HCT116 (cell line): ENCODE results near the gene NEB.

ENCODE experiments used
- CEBPB ChIP-seq: IDR thresholded peaks from 2 replicates; pipeline ENCODE4 v1.6.1; 2012; ENCODE audit warnings: low read depth
- EGR1 ChIP-seq: IDR thresholded peaks from 2 replicates; pipeline ENCODE4 v1.6.1; 2012; ENCODE audit warnings: low read depth
- EZH2 ChIP-seq: fragments of 200-600 bp; sonication (generic); IDR thresholded peaks from 2 replicates; pipeline ENCODE4 v1.6.1; 2017; ENCODE audit warnings: antibody characterized with exemption, mixed run types
- JUND ChIP-seq: IDR thresholded peaks from 2 replicates; pipeline ENCODE4 v1.6.1; 2012
- POLR2A ChIP-seq: IDR thresholded peaks from 2 replicates; pipeline ENCODE4 v1.7.0; 2011; ENCODE audit warnings: borderline replicate concordance; ENCODE audit not compliant: insufficient read depth, insufficient read length; ENCODE audit errors: extremely low read depth
- POLR2AphosphoS5 ChIP-seq: IDR thresholded peaks from 2 replicates; pipeline ENCODE4 v1.6.1; 2011; ENCODE audit warnings: mild to moderate bottlenecking, low read depth, low read length, moderate library complexity
- RAD21 ChIP-seq: IDR thresholded peaks from 2 replicates; pipeline ENCODE4 v1.6.1; 2012; ENCODE audit warnings: low read depth, mild to moderate bottlenecking
- SIN3A ChIP-seq: IDR thresholded peaks from 2 replicates; pipeline ENCODE4 v1.6.1; 2012; ENCODE audit warnings: low read depth
- SP1 ChIP-seq: IDR thresholded peaks from 2 replicates; pipeline ENCODE4 v1.6.1; 2012; ENCODE audit warnings: low read depth
- SRF ChIP-seq: IDR thresholded peaks from 2 replicates; pipeline ENCODE4 v1.6.1; 2012; ENCODE audit warnings: low read depth
- TF ChIP-seq, protein P1 (sequence below), 3 experiments: fragments of 200-600 bp in 1 of 3; sonication (generic) in 1 of 3; IDR thresholded peaks in 2 of 3; conservative IDR thresholded peaks in 1 of 3; 2 replicates each; pipeline ENCODE4 v1.5.1; 2012 to 2017; ENCODE audit warnings: low read depth in 2 of 3, low read length in 2 of 3, antibody characterized with exemption in 1 of 3, borderline replicate concordance in 1 of 3, control low read depth in 1 of 3, mild to moderate bottlenecking in 1 of 3, mixed read lengths in 1 of 3, mixed run types in 1 of 3, moderate library complexity in 1 of 3; ENCODE audit not compliant: insufficient read depth in 1 of 3
- TF ChIP-seq, protein P2 (sequence below): IDR thresholded peaks from 2 replicates; pipeline ENCODE4 v1.6.1; 2012
- TF ChIP-seq, protein P3 (sequence below): IDR thresholded peaks from 2 replicates; pipeline ENCODE4 v1.6.1; 2012
- TF ChIP-seq, protein P4 (sequence below): IDR thresholded peaks from 2 replicates; pipeline ENCODE4 v1.6.1; 2012; ENCODE audit warnings: low read depth

DNA sequence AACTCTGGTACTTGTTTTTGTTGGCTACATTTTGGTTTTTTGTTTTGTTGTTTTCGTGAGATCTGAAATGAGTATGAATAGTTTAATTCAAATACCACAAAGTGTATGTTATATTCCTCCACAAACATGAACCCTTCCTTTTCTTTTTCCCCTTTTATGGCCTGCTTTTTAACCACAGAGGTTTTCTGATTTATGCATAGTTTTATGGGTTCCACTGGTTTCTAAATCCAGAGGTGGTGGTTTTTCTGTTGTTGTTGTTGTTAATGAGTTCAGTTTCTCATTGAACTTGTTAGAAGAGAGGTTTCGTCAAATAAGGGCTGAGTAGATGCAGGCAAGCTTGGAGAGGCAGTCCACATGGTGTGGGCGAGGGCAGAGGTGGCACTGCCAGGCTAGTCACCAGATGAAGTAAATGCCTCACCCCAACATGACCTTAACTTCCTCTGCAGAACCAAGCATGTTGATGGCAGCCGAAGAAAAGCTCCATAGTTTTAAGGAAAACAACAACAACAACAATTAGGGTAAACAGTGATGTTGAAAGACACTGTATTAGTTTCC, 252.0 kb downstream of the NEB start:
- TF ChIP-seq, protein P1, sequence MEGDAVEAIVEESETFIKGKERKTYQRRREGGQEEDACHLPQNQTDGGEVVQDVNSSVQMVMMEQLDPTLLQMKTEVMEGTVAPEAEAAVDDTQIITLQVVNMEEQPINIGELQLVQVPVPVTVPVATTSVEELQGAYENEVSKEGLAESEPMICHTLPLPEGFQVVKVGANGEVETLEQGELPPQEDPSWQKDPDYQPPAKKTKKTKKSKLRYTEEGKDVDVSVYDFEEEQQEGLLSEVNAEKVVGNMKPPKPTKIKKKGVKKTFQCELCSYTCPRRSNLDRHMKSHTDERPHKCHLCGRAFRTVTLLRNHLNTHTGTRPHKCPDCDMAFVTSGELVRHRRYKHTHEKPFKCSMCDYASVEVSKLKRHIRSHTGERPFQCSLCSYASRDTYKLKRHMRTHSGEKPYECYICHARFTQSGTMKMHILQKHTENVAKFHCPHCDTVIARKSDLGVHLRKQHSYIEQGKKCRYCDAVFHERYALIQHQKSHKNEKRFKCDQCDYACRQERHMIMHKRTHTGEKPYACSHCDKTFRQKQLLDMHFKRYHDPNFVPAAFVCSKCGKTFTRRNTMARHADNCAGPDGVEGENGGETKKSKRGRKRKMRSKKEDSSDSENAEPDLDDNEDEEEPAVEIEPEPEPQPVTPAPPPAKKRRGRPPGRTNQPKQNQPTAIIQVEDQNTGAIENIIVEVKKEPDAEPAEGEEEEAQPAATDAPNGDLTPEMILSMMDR (IDR thresholded peaks at IDR 0.05 in 2 of 3, conservative IDR thresholded peaks at IDR 0.05 in 1 of 3; ENCODE audit: borderline replicate concordance in 1 of 3, insufficient read depth in 1 of 3, low read depth in 2 of 3, low read length in 2 of 3) = no peak
- TF ChIP-seq JUND (no peak), SP1 (no peak), POLR2A (no peak), SIN3A (no peak), POLR2AphosphoS5 (no peak), CEBPB (no peak), EGR1 (no peak), SRF (no peak), RAD21 (no peak), EZH2 (no peak)
- TF ChIP-seq, protein P2, sequence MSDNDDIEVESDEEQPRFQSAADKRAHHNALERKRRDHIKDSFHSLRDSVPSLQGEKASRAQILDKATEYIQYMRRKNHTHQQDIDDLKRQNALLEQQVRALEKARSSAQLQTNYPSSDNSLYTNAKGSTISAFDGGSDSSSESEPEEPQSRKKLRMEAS = no peak
- TF ChIP-seq, protein P3, sequence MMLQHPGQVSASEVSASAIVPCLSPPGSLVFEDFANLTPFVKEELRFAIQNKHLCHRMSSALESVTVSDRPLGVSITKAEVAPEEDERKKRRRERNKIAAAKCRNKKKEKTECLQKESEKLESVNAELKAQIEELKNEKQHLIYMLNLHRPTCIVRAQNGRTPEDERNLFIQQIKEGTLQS = no peak
- TF ChIP-seq, protein P4, sequence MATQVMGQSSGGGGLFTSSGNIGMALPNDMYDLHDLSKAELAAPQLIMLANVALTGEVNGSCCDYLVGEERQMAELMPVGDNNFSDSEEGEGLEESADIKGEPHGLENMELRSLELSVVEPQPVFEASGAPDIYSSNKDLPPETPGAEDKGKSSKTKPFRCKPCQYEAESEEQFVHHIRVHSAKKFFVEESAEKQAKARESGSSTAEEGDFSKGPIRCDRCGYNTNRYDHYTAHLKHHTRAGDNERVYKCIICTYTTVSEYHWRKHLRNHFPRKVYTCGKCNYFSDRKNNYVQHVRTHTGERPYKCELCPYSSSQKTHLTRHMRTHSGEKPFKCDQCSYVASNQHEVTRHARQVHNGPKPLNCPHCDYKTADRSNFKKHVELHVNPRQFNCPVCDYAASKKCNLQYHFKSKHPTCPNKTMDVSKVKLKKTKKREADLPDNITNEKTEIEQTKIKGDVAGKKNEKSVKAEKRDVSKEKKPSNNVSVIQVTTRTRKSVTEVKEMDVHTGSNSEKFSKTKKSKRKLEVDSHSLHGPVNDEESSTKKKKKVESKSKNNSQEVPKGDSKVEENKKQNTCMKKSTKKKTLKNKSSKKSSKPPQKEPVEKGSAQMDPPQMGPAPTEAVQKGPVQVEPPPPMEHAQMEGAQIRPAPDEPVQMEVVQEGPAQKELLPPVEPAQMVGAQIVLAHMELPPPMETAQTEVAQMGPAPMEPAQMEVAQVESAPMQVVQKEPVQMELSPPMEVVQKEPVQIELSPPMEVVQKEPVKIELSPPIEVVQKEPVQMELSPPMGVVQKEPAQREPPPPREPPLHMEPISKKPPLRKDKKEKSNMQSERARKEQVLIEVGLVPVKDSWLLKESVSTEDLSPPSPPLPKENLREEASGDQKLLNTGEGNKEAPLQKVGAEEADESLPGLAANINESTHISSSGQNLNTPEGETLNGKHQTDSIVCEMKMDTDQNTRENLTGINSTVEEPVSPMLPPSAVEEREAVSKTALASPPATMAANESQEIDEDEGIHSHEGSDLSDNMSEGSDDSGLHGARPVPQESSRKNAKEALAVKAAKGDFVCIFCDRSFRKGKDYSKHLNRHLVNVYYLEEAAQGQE = no peak
